ENCODE data around the gene CLEC4M. TPM values are rescaled to one million over a fixed set of nuclear protein-coding genes. Genes with fewer than 3 reads are reported as not detected.

The CLEC4M gene
- total RNA-seq, 1 experiment from 2014 or later, result not detected

DNA sequence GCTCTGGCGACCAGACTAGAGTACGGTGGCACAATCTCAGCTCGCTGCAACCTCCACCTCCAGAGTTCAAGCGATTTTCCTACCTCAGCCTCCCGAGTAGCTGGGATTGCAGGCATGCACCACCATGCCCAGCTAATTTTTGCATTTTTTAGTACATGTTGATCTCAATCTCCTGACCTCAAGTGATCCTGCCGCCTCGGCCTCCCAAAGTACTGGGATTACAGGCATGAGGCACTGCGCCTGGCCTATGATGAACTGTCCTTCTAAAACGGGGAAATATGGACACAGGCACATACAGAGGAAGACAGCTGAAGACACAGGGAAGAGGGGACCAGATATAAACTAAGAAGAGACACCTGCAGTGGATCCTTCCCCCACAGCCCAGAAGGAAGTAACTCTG lies 12.7 kb downstream of the CLEC4M start:
- Histone ChIP-seq H3T11ph (ENCODE audit: low read length) (no peak overlapping the region), H3K4me2 (ENCODE audit: insufficient read depth, insufficient read length, low read length) (no peak overlapping the region), H3K23ac (ENCODE audit: insufficient read length, low read depth, low read length) (no peak overlapping the region), H2BK120ac (ENCODE audit: low read depth, low read length, poor library complexity, severe bottlenecking) (no peak overlapping the region), H3K23me2 (ENCODE audit: insufficient read length, low read depth, low read length, poor library complexity, severe bottlenecking) (no peaks in the 10 kb centered on the region), H2BK20ac (ENCODE audit: low read depth, low read length, poor library complexity, severe bottlenecking) (no peak overlapping the region), H4K91ac (ENCODE audit: insufficient read length, low read depth, low read length) (no peak overlapping the region), H3K27ac (ENCODE audit: insufficient read length, low read depth, low read length) (no peak overlapping the region), H2AFZ (ENCODE audit: low read length) (no peak overlapping the region), H2BK12ac (ENCODE audit: insufficient read length, low read depth, low read length) (no peak overlapping the region), H4K8ac (replicated peaks; ENCODE audit: insufficient read length, low read depth, low read length) (no peak overlapping the region), H4K5ac (ENCODE audit: insufficient read length, low read depth, low read length) (no peak overlapping the region), H3K4me1 (ENCODE audit: insufficient read depth, low read length) (no peaks in the 10 kb centered on the region), H2BK5ac (ENCODE audit: insufficient read length, low read length) (no peak overlapping the region), H3K4ac (ENCODE audit: low read depth, low read length) (no peak overlapping the region), H3K9ac (ENCODE audit: extremely low read depth, insufficient read length, low read length) (no peak overlapping the region), H3K9me3 (ENCODE audit: control insufficient read depth, low read depth, low read length) (no peaks in the 10 kb centered on the region), H3K27me3 (ENCODE audit: insufficient read depth, low read length) (no peaks in the 10 kb centered on the region), H4K20me1 (ENCODE audit: control insufficient read depth, insufficient read depth, insufficient read length) (no peaks in the 10 kb centered on the region), H3K79me1 (ENCODE audit: insufficient read depth, low read depth, low read length, poor library complexity, severe bottlenecking) (no peaks in the 10 kb centered on the region), H2AK5ac (ENCODE audit: insufficient read length, low read length) (no peak overlapping the region), H3K14ac (ENCODE audit: insufficient read depth, low read length) (no peak overlapping the region), H3K79me2 (ENCODE audit: insufficient read depth, low read length) (no peaks in the 10 kb centered on the region), H2BK15ac (ENCODE audit: low read depth, low read length) (no peak overlapping the region), H3K56ac (ENCODE audit: insufficient read length, low read depth, low read length) (no peak overlapping the region), H3K18ac (ENCODE audit: insufficient read length, low read depth, low read length) (no peak overlapping the region)
- no CpG with 5 or more reads among the region's 9 CpGs for WGBS (ENCODE audit: extremely low coverage, insufficient read length, low lambda C conversion rate)
- Mint-ChIP-seq H3K9me3 (no peaks in the 10 kb centered on the region), H3K27ac (no peak overlapping the region), H3K4me3 (no peak overlapping the region), H3K36me3 (ENCODE audit: insufficient read depth in 1 of 3, low read depth in 3 of 3) (no peaks in the 10 kb centered on the region), H3K27me3 (ENCODE audit: low read depth) (peaks cover 47% of the 10 kb centered on the region), H3K4me1 (peaks cover 9 to 16% of the 10 kb centered on the region in 2 experiments)
- DNase-seq, result no peak
- TF ChIP-seq, protein P1, sequence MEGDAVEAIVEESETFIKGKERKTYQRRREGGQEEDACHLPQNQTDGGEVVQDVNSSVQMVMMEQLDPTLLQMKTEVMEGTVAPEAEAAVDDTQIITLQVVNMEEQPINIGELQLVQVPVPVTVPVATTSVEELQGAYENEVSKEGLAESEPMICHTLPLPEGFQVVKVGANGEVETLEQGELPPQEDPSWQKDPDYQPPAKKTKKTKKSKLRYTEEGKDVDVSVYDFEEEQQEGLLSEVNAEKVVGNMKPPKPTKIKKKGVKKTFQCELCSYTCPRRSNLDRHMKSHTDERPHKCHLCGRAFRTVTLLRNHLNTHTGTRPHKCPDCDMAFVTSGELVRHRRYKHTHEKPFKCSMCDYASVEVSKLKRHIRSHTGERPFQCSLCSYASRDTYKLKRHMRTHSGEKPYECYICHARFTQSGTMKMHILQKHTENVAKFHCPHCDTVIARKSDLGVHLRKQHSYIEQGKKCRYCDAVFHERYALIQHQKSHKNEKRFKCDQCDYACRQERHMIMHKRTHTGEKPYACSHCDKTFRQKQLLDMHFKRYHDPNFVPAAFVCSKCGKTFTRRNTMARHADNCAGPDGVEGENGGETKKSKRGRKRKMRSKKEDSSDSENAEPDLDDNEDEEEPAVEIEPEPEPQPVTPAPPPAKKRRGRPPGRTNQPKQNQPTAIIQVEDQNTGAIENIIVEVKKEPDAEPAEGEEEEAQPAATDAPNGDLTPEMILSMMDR (conservative IDR thresholded peaks at IDR 0.05), result no peak

All from H9 (cell line).